Liver (tissue), 9 donors: ENCODE results near the gene MAP2K7. TPM values are rescaled to one million over a fixed set of nuclear protein-coding genes. Genes with fewer than 3 reads are reported as not detected.

Experiments used
- DNase-seq: peaks from one replicate; pipeline ENCODE4 v3.0.0-alpha.2; 2017; ENCODE audit warnings: low spot score
- H3K27ac ChIP-seq, 2 donors: one replicate each; pipeline ENCODE4 v1.7.0; 2013; ENCODE audit warnings: inconsistent platforms in 2 of 2, low read length in 2 of 2, control low read depth in 1 of 2, low read depth in 1 of 2, mild to moderate bottlenecking in 1 of 2
- H3K27me3 ChIP-seq, 4 donors: one replicate each; pipeline versions ENCODE4 v1.6.1 to v1.7.0; 2013; ENCODE audit warnings: low read length in 3 of 4, inconsistent platforms in 1 of 4, mild to moderate bottlenecking in 1 of 4, moderate library complexity in 1 of 4; ENCODE audit not compliant: control insufficient read depth in 4 of 4, insufficient read depth in 4 of 4
- H3K36me3 ChIP-seq, 4 donors: one replicate each; pipeline versions ENCODE4 v1.6.1 to v1.7.0; 2013; ENCODE audit warnings: low read length in 3 of 4, mild to moderate bottlenecking in 3 of 4, low read depth in 1 of 4, moderate library complexity in 1 of 4; ENCODE audit not compliant: control insufficient read depth in 4 of 4, insufficient read depth in 3 of 4
- H3K4me1 ChIP-seq, 4 donors: one replicate each; pipeline versions ENCODE4 v1.6.1 to v1.7.0; 2013; ENCODE audit warnings: low read length in 3 of 4, mild to moderate bottlenecking in 3 of 4, moderate library complexity in 1 of 4; ENCODE audit not compliant: control insufficient read depth in 4 of 4, insufficient read depth in 4 of 4
- H3K4me3 ChIP-seq, 3 donors: one replicate each; pipeline versions ENCODE4 v1.6.1 to v1.7.0; 2013; ENCODE audit warnings: low read length in 3 of 3, control low read depth in 1 of 3, low read depth in 1 of 3, mild to moderate bottlenecking in 1 of 3
- H3K9ac ChIP-seq, 2 donors: one replicate each; pipeline ENCODE4 v1.7.0; 2013; ENCODE audit warnings: low read length in 2 of 2, mild to moderate bottlenecking in 2 of 2, moderate library complexity in 2 of 2, control low read depth in 1 of 2, low read depth in 1 of 2
- H3K9me3 ChIP-seq, 4 donors: one replicate each; pipeline versions ENCODE4 v1.6.1 to v1.7.0; 2013; ENCODE audit warnings: low read length in 3 of 4; ENCODE audit not compliant: control insufficient read depth in 4 of 4
- ATF3 ChIP-seq: IDR thresholded peaks from 2 replicates; pipeline ENCODE4 v1.6.1; 2016; ENCODE audit warnings: antibody characterized with exemption
- EGR1 ChIP-seq, 2 donors: IDR thresholded peaks; 2 replicates each; pipeline ENCODE4 v1.6.1; 2016 to 2018; ENCODE audit warnings: antibody characterized with exemption in 2 of 2, low read depth in 2 of 2
- FOXA1 ChIP-seq: IDR thresholded peaks from 2 replicates; pipeline ENCODE4 v1.6.1; 2016; ENCODE audit warnings: antibody characterized with exemption
- FOXA2 ChIP-seq: IDR thresholded peaks from 2 replicates; pipeline ENCODE4 v1.6.1; 2016; ENCODE audit warnings: antibody characterized with exemption
- GABPA ChIP-seq, 2 donors: IDR thresholded peaks in 1 of 2; conservative IDR thresholded peaks in 1 of 2; 2 replicates each; pipeline ENCODE4 v1.6.1; 2016; ENCODE audit warnings: antibody characterized with exemption in 2 of 2, mild to moderate bottlenecking in 1 of 2, moderate library complexity in 1 of 2
- HNF4A ChIP-seq, 2 donors: conservative IDR thresholded peaks; 2 replicates each; pipeline ENCODE4 v1.6.1; 2016; ENCODE audit warnings: antibody characterized with exemption in 2 of 2, mild to moderate bottlenecking in 2 of 2
- HNF4G ChIP-seq: IDR thresholded peaks from 2 replicates; pipeline ENCODE4 v1.6.1; 2016; ENCODE audit warnings: antibody characterized with exemption
- JUND ChIP-seq, 2 donors: IDR thresholded peaks; 2 replicates each; pipeline ENCODE4 v1.6.1; 2016; ENCODE audit warnings: antibody characterized with exemption in 2 of 2
- MAX ChIP-seq: IDR thresholded peaks from 2 replicates; pipeline ENCODE4 v1.6.1; 2016; ENCODE audit warnings: antibody characterized with exemption
- NR2F2 ChIP-seq: IDR thresholded peaks from 2 replicates; pipeline ENCODE4 v1.6.1; 2016; ENCODE audit warnings: antibody characterized with exemption
- RAD21 ChIP-seq, 2 donors: IDR thresholded peaks; 2 replicates each; pipeline ENCODE4 v1.6.1; 2016; ENCODE audit warnings: antibody characterized with exemption in 2 of 2, mild to moderate bottlenecking in 2 of 2
- REST ChIP-seq: IDR thresholded peaks from 2 replicates; pipeline ENCODE4 v1.6.1; 2016; ENCODE audit warnings: antibody characterized with exemption, mild to moderate bottlenecking
- RXRA ChIP-seq, 2 donors: IDR thresholded peaks; 2 replicates each; pipeline ENCODE4 v1.6.1; 2017 to 2018; ENCODE audit warnings: antibody characterized with exemption in 2 of 2, mild to moderate bottlenecking in 1 of 2
- SP1 ChIP-seq: IDR thresholded peaks from 2 replicates; pipeline ENCODE4 v1.6.1; 2018; ENCODE audit warnings: antibody characterized with exemption, mild to moderate bottlenecking
- TAF1 ChIP-seq: conservative IDR thresholded peaks from 2 replicates; pipeline ENCODE4 v1.6.1; 2016; ENCODE audit warnings: antibody characterized with exemption, mild to moderate bottlenecking
- YY1 ChIP-seq: IDR thresholded peaks from 2 replicates; pipeline ENCODE4 v1.6.1; 2016; ENCODE audit warnings: antibody characterized with exemption, mild to moderate bottlenecking
- WGBS: extraction: QIAGEN DNeasy Blood & Tissue Kit; methylation state at CpG from one replicate; pipeline ENCODE4 v1.1.7; 2013; 5-methylcytosine and 5-hydroxymethylcytosine counted together
- polyA plus RNA-seq, 2 donors: library from polyadenylated mRNA; stranded (reverse) in 1 of 2; unstranded in 1 of 2; fragments of 200-250 nt in 1 of 2; fragments of >200 nt in 1 of 2; fragmentation: Nextera tagmentation in 1 of 2; extraction: Ambion mirVana in 1 of 2; gene quantifications; one replicate each; pipeline versions ENCODE4 v1.2.1 to v1.2.3, GENCODE V29; 2013 to 2015
- total RNA-seq, 2 donors: library from RNA; depleted of rRNA; stranded (reverse); fragments of >200 nt; gene quantifications; one replicate each; pipeline ENCODE4 v1.2.3, GENCODE V29; 2014
- TF ChIP-seq, protein P1 (sequence below): IDR thresholded peaks from 2 replicates; pipeline ENCODE4 v1.6.1; 2016; ENCODE audit warnings: antibody characterized with exemption
- TF ChIP-seq, protein P2 (sequence below): fragments of 150-350 bp; IDR thresholded peaks from 2 replicates; pipeline ENCODE4 v1.5.1; 2017; ENCODE audit warnings: improper control_type of control experiment, low read depth, low read length; ENCODE audit not compliant: missing input control
- donor health status: healthy.
- donor health status: healthy.
- donor health status: healthy.
- donor health status: healthy.
- donor health status: healthy.

The MAP2K7 gene
- total and polyA plus RNA-seq, 4 donors: 3.0 to 11.7 (median 9.5) TPM

GRCh38 chr19:7931221-7932061, 27.8 kb downstream of the MAP2K7 start:
- peaks cover 12 to 43% (median 29%) of the 10 kb centered on the region in 4 donors for H3K36me3 ChIP-seq
- no peaks in the 10 kb centered on the region for H3K27me3 ChIP-seq
- TF ChIP-seq TAF1 (no peak), YY1 (no peak), JUND (IDR thresholded peaks at IDR 0.05) (no peak), NR2F2 (no peak), GABPA (IDR thresholded peaks at IDR 0.05 in 1 of 2, conservative IDR thresholded peaks at IDR 0.05 in 1 of 2) (no peak), ATF3 (no peak), MAX (no peak), HNF4A (conservative IDR thresholded peaks at IDR 0.05) (no peak), RAD21 (IDR thresholded peaks at IDR 0.05) (no peak)
- TF ChIP-seq, protein P1, sequence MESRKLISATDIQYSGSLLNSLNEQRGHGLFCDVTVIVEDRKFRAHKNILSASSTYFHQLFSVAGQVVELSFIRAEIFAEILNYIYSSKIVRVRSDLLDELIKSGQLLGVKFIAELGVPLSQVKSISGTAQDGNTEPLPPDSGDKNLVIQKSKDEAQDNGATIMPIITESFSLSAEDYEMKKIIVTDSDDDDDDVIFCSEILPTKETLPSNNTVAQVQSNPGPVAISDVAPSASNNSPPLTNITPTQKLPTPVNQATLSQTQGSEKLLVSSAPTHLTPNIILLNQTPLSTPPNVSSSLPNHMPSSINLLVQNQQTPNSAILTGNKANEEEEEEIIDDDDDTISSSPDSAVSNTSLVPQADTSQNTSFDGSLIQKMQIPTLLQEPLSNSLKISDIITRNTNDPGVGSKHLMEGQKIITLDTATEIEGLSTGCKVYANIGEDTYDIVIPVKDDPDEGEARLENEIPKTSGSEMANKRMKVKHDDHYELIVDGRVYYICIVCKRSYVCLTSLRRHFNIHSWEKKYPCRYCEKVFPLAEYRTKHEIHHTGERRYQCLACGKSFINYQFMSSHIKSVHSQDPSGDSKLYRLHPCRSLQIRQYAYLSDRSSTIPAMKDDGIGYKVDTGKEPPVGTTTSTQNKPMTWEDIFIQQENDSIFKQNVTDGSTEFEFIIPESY: no peak
- H3K4me3 ChIP-seq: no peak overlapping the region
- WGBS: 94% methylated on average over 36 of the region's 36 CpGs
- no peak overlapping the region for H3K27ac ChIP-seq
- H3K9ac ChIP-seq: no peak overlapping the region
- peaks cover 0 to 3% (median 2%) of the 10 kb centered on the region in 4 donors for H3K4me1 ChIP-seq
- DNase-seq: no peak
- H3K9me3 ChIP-seq: no peaks in the 10 kb centered on the region

- Histone ChIP-seq H3K27me3 (no peaks in the 10 kb centered on the region), H3K9me3 (no peaks in the 10 kb centered on the region), H3K27ac (no peak overlapping the region), H3K4me3 (no peak overlapping the region), H3K4me1 (peaks cover 0 to 4% (median 1%) of the 10 kb centered on the region in 4 donors), H3K9ac (no peak overlapping the region), H3K36me3 (peaks cover 13 to 46% (median 30%) of the 10 kb centered on the region in 4 donors)
- WGBS: 95% methylated on average over 32 of the region's 32 CpGs
- TF ChIP-seq JUND (IDR thresholded peaks at IDR 0.05) (no peak), REST (no peak), MAX (no peak), TAF1 (no peak), RAD21 (IDR thresholded peaks at IDR 0.05) (no peak), EGR1 (IDR thresholded peaks at IDR 0.05; ENCODE audit: low read depth in 2 of 2) (no peak), HNF4G (no peak), NR2F2 (no peak), RXRA (IDR thresholded peaks at IDR 0.05) (no peak), HNF4A (conservative IDR thresholded peaks at IDR 0.05) (no peak), GABPA (IDR thresholded peaks at IDR 0.05 in 1 of 2, conservative IDR thresholded peaks at IDR 0.05 in 1 of 2) (no peak), ATF3 (no peak), FOXA1 (no peak), SP1 (no peak), FOXA2 (no peak)
- TF ChIP-seq, protein P2, sequence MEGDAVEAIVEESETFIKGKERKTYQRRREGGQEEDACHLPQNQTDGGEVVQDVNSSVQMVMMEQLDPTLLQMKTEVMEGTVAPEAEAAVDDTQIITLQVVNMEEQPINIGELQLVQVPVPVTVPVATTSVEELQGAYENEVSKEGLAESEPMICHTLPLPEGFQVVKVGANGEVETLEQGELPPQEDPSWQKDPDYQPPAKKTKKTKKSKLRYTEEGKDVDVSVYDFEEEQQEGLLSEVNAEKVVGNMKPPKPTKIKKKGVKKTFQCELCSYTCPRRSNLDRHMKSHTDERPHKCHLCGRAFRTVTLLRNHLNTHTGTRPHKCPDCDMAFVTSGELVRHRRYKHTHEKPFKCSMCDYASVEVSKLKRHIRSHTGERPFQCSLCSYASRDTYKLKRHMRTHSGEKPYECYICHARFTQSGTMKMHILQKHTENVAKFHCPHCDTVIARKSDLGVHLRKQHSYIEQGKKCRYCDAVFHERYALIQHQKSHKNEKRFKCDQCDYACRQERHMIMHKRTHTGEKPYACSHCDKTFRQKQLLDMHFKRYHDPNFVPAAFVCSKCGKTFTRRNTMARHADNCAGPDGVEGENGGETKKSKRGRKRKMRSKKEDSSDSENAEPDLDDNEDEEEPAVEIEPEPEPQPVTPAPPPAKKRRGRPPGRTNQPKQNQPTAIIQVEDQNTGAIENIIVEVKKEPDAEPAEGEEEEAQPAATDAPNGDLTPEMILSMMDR: no peak
- TF ChIP-seq, protein P1: no peak
- no peak for DNase-seq
These were observed 28.7 kb downstream of the MAP2K7 start for GRCh38 chr19:7932276-7932929.
